HepG2 (cell line): Measurements from ENCODE around the gene RAP1GAP2. TPM values are rescaled to one million over a fixed set of nuclear protein-coding genes. Genes with fewer than 3 reads are reported as not detected.
"Not testable (repeated sequence)": the region's sequence is repeated elsewhere in the genome, so short reads cannot be mapped to it uniquely, and the experiment has no call there.

Source experiments
- ATAC-seq: fragments of 200-7000 bp; cut with Tn5 transposase; 3 replicates; pipeline ENCODE4 v1.9.1; 2020; ENCODE audit warnings: mild to moderate bottlenecking, moderate library complexity
- BruUV-seq: library from RNA; stranded (reverse); fragments of 400-500 nt; replicated peaks from 2 replicates; lab custom pipeline; 2021; lab: Mats Ljungman, UMichigan
- CTCF ChIA-PET: fragments of 300-600 bp; formaldehyde crosslinking; extraction: SDS; loops from one replicate; lab custom pipeline; 2021; ENCODE audit warnings: low total read pairs, inconsistent platforms, low intra/inter-chr PET ratio; lab: Yijun Ruan, JAX
- POLR2A ChIA-PET: fragments of 350-600 bp; sonication (Branson Sonifier 250); formaldehyde crosslinking; loops from one replicate; lab custom pipeline; 2020; ENCODE audit warnings: antibody characterized with exemption, inconsistent platforms; lab: Yijun Ruan, JAX
- DNase-seq: peaks from one replicate; pipeline ENCODE4 v3.0.0-alpha.2; 2015; ENCODE audit warnings: low spot score
- FAIRE-seq: peaks from 3 replicates; lab custom pipeline; 2011; peaks lifted over from hg19 to GRCh38; lab: Jason Lieb, UNC
- H2AFZ ChIP-seq: one replicate; pipeline ENCODE4 v1.6.1; 2011; ENCODE audit warnings: low read length, inconsistent platforms
- H3K27ac ChIP-seq: fragments of 300-600 bp; 3 replicates; pipeline ENCODE4 v1.8.0; 2011; ENCODE audit warnings: mixed run types, mild to moderate bottlenecking, mixed read lengths, low read length, inconsistent platforms; ENCODE audit not compliant: insufficient read depth; ENCODE audit errors: extremely low read length
- H3K27me3 ChIP-seq, 2 experiments: fragments of 200-600 bp in 1 of 2; 2 replicates in 1 of 2; 3 replicates in 1 of 2; pipeline versions ENCODE4 v1.6.0 to v1.8.0; 2011; ENCODE audit warnings: low read length in 2 of 2, mild to moderate bottlenecking in 2 of 2, moderate library complexity in 2 of 2, inconsistent platforms in 1 of 2; ENCODE audit not compliant: insufficient read depth in 2 of 2, control insufficient read depth in 1 of 2
- H3K36me3 ChIP-seq, 2 experiments: fragments of 200-600 bp in 1 of 2; replicated peaks in 1 of 2; 2 replicates in 1 of 2; 3 replicates in 1 of 2; pipeline versions ENCODE4 v1.5.1 to v1.8.0; 2011; ENCODE audit warnings: low read length in 2 of 2, inconsistent platforms in 1 of 2; ENCODE audit not compliant: insufficient read depth in 2 of 2, control insufficient read depth in 1 of 2
- H3K4me1 ChIP-seq: 2 replicates; pipeline ENCODE4 v1.5.1; 2012; ENCODE audit warnings: low read length, inconsistent platforms; ENCODE audit not compliant: insufficient read depth
- H3K4me2 ChIP-seq: 2 replicates; pipeline ENCODE4 v1.6.0; 2011; ENCODE audit warnings: low read depth, low read length, inconsistent platforms
- H3K4me3 ChIP-seq, 3 experiments: fragments of 200-600 bp in 1 of 3; sonication (generic), shearing (Covaris generic) in 1 of 3; replicated peaks in 1 of 3; 2 replicates each; pipeline ENCODE4 v1.5.1; 2011 to 2016; ENCODE audit warnings: low read length in 3 of 3, inconsistent platforms in 2 of 3, low read depth in 2 of 3, mild to moderate bottlenecking in 2 of 3, control low read depth in 1 of 3, mixed read lengths in 1 of 3; ENCODE audit not compliant: insufficient read depth in 1 of 3
- H3K79me2 ChIP-seq: one replicate; pipeline ENCODE4 v1.6.1; 2011; ENCODE audit warnings: low read length, inconsistent platforms; ENCODE audit not compliant: insufficient read depth
- H3K9ac ChIP-seq: 2 replicates; pipeline ENCODE4 v1.6.0; 2011; ENCODE audit warnings: mild to moderate bottlenecking, low read depth, low read length, inconsistent platforms; ENCODE audit not compliant: insufficient read depth
- H3K9me3 ChIP-seq: 2 replicates; pipeline ENCODE4 v1.5.1; 2012; ENCODE audit warnings: mild to moderate bottlenecking, low read length
- H4K20me1 ChIP-seq: 2 replicates; pipeline ENCODE4 v1.6.0; 2011; ENCODE audit warnings: inconsistent platforms, mild to moderate bottlenecking, low read length, moderate library complexity; ENCODE audit not compliant: insufficient read depth
- FOXM1 ChIP-seq: sonication (generic); formaldehyde crosslinking; IDR thresholded peaks from 2 replicates; pipeline ENCODE4 v1.5.0; 2020; ENCODE audit warnings: missing genetic modification reagents
- KDM5A ChIP-seq: fragments of 200-600 bp; sonication (generic); IDR thresholded peaks from 2 replicates; pipeline ENCODE4 v1.7.0; 2018; ENCODE audit warnings: antibody characterized with exemption, mild to moderate bottlenecking, low read length, borderline replicate concordance
- MED1 ChIP-seq: sonication (generic); formaldehyde crosslinking; IDR thresholded peaks from 2 replicates; pipeline ENCODE4 v1.4.0; 2020; ENCODE audit warnings: missing genetic modification reagents
- MEF2D ChIP-seq: sonication (generic); formaldehyde crosslinking; IDR thresholded peaks from 2 replicates; pipeline ENCODE4 v1.5.1; 2020; ENCODE audit warnings: mild to moderate bottlenecking, missing genetic modification reagents
- PTBP1 ChIP-seq: fragments of 200-400 bp; formaldehyde crosslinking; IDR thresholded peaks from 2 replicates; pipeline ENCODE4 v1.6.1; 2018; ENCODE audit warnings: low read length, low read depth; ENCODE audit not compliant: poor library complexity, severe bottlenecking
- RBAK ChIP-seq: sonication (generic); formaldehyde crosslinking; IDR thresholded peaks from 2 replicates; pipeline ENCODE4 v1.5.1; 2020; ENCODE audit warnings: mild to moderate bottlenecking, missing genetic modification reagents
- RFX3 ChIP-seq: IDR thresholded peaks from 2 replicates; pipeline ENCODE4 v1.6.1; 2016; ENCODE audit warnings: missing biosample characterization, missing genetic modification reagents
- YEATS4 ChIP-seq: sonication (generic); formaldehyde crosslinking; IDR thresholded peaks from 2 replicates; pipeline ENCODE4 v1.4.0; 2020; ENCODE audit warnings: missing genetic modification reagents, borderline replicate concordance
- ZFP82 ChIP-seq: sonication (generic); formaldehyde crosslinking; IDR thresholded peaks from 2 replicates; pipeline ENCODE4 v1.5.1; 2020; ENCODE audit warnings: mild to moderate bottlenecking, missing genetic modification reagents, borderline replicate concordance
- ZNF253 ChIP-seq: sonication (generic); formaldehyde crosslinking; IDR thresholded peaks from 2 replicates; pipeline ENCODE4 v1.8.0; 2022; ENCODE audit warnings: mild to moderate bottlenecking, missing genetic modification reagents, borderline replicate concordance
- ZNF3 ChIP-seq: IDR thresholded peaks from 2 replicates; pipeline ENCODE4 v1.7.0; 2017; ENCODE audit warnings: inconsistent platforms
- ZNF326 ChIP-seq: sonication (generic); formaldehyde crosslinking; IDR thresholded peaks from 2 replicates; pipeline ENCODE4 v1.4.0; 2020; ENCODE audit warnings: missing genetic modification reagents, borderline replicate concordance
- ZNF382 ChIP-seq: sonication (generic); formaldehyde crosslinking; IDR thresholded peaks from 2 replicates; pipeline ENCODE4 v1.5.0; 2020; ENCODE audit warnings: missing genetic modification reagents, mild to moderate bottlenecking, borderline replicate concordance
- ZNF451 ChIP-seq: sonication (generic); formaldehyde crosslinking; IDR thresholded peaks from 2 replicates; pipeline ENCODE4 v1.5.0; 2020; ENCODE audit warnings: mild to moderate bottlenecking, missing genetic modification reagents
- ZNF670 ChIP-seq: sonication (generic); formaldehyde crosslinking; IDR thresholded peaks from 2 replicates; pipeline ENCODE4 v1.8.0; 2022; ENCODE audit warnings: mild to moderate bottlenecking, missing genetic modification reagents, borderline replicate concordance
- ZNF775 ChIP-seq: sonication (generic); formaldehyde crosslinking; IDR thresholded peaks from 2 replicates; pipeline ENCODE4 v1.4.0; 2020; ENCODE audit warnings: missing genetic modification reagents, mild to moderate bottlenecking, moderate library complexity, borderline replicate concordance
- ZSCAN22 ChIP-seq: sonication (generic); formaldehyde crosslinking; IDR thresholded peaks from 2 replicates; pipeline ENCODE4 v1.4.0; 2020; ENCODE audit warnings: mild to moderate bottlenecking, missing genetic modification reagents
- WGBS: methylation state at CpG from one replicate; pipeline ENCODE4 v1.1.6; 2017; ENCODE audit warnings: low lambda C conversion rate; 5-methylcytosine and 5-hydroxymethylcytosine counted together
- in situ Hi-C: cut with HindIII; loops from 2 replicates; pipeline ENCODE4 v1.10.0; 2017; ENCODE audit warnings: low pct_unique_long_range_greater_than_20kb; ENCODE audit not compliant: extremely low pct_ligation_motif_present
- intact Hi-C: fragments of 100-400 bp; cut with micrococcal nuclease; formaldehyde crosslinking; loops from one replicate; pipeline ENCODE4 v1.10.0; 2022; ENCODE audit not compliant: unreplicated experiment
- polyA plus RNA-seq, 8 experiments: library from polyadenylated mRNA; depleted of rRNA in 3 of 8; stranded (reverse) in 7 of 8; unstranded in 1 of 8; fragments of >200 nt; fragmentation: Illumina TruSeq in 4 of 8; extraction: Trizol in 4 of 8; gene quantifications; 2 replicates each; pipeline versions ENCODE4 v1.2.1 to v1.2.3, GENCODE V29; 2011 to 2016; ENCODE audit warnings: low read depth in 4 of 8, missing spikeins in 1 of 8, mixed read lengths in 1 of 8; ENCODE audit not compliant: insufficient read depth in 1 of 8
- total RNA-seq, 5 experiments: library from RNA; depleted of rRNA; stranded (reverse); fragments of >200 nt; fragmentation: Illumina TruSeq; extraction: Trizol; gene quantifications; 2 replicates each; pipeline ENCODE4 v1.2.3, GENCODE V29; 2016; ENCODE audit warnings: low read depth in 1 of 5
- TF ChIP-seq, protein P1 (sequence below): sonication (generic); formaldehyde crosslinking; IDR thresholded peaks from 2 replicates; pipeline ENCODE4 v1.5.1; 2020; ENCODE audit warnings: missing genetic modification reagents, mild to moderate bottlenecking, borderline replicate concordance
- TF ChIP-seq, protein P2 (sequence below): sonication (generic); formaldehyde crosslinking; IDR thresholded peaks from 2 replicates; pipeline ENCODE4 v1.8.0; 2022; ENCODE audit warnings: mild to moderate bottlenecking, missing genetic modification reagents, moderate library complexity
- TF ChIP-seq, protein P3 (sequence below): sonication (generic); formaldehyde crosslinking; IDR thresholded peaks from 2 replicates; pipeline ENCODE4 v1.4.0; 2020; ENCODE audit warnings: low read depth, mild to moderate bottlenecking, missing genetic modification reagents

RAP1GAP2 gene
- total and polyA plus RNA-seq, 2 of the 13 experiments (the other 11 are each of a cell fraction or from before 2014, with no cell fraction given): 10.9 to 12.0 TPM

DNA sequence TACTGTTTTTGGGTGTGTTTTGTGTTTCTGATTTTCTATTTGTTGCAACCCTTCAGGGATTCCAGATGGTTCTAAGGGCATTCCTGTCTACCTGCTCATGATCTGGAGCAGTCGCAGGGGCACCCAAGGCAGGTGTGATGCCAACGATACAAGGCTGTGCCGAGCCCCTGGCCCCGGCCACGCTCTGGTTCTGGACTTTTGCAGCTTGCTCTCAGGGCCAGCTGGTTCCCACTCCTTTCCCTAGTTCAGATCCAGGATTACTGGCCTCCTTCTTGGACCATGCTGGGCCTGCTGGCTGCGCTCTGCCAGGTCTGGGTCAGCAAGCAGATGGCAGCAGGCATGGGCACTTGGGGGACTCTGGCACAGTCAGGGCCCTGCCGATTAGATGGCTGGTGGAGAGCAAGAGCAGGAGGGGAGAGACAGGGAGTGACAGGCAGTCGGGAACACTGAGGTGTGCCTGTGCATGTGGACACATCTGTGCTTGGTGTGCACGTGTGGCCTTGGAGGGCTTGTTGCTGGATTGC, 15.2 kb upstream of the RAP1GAP2 start:
- in situ Hi-C loops: no loop called here

DNA sequence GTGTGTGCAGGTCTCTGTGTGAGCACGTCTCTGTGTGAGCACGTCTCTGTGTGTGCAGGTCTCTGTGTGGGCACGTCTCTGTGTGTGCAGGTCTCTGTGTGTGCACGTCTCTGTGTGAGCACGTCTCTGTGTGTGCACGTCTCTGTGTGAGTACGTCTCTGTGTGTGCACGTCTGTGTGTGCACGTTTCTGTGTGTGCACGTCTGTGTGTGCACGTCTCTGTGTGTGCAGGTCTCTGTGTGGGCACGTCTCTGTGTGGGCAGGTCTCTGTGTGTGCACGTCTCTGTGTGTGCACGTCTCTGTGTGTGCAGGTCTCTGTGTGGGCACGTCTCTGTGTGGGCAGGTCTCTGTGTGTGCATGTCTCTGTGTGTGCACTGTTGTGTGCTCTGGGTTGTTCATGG, 14.6 kb upstream of the RAP1GAP2 start:
- BruUV-seq, FAIRE-seq, H3K4me3 ChIP-seq, H3K4me1 ChIP-seq, DNase-seq, H3K9ac ChIP-seq, H3K36me3 ChIP-seq, H3K79me2 ChIP-seq, H2AFZ ChIP-seq, in situ Hi-C loops, intact Hi-C loops, H4K20me1 ChIP-seq, H3K4me2 ChIP-seq, H3K9me3 ChIP-seq, H3K27me3 ChIP-seq, ATAC-seq, H3K27ac ChIP-seq, POLR2A ChIA-PET, CTCF ChIA-PET: not testable (repeated sequence)
- 63% methylated on average over 8 of the region's 15 CpGs for WGBS

More for the DNA sequence above, 15.2 kb upstream of the RAP1GAP2 start:
- Histone ChIP-seq H3K9ac (no peak overlapping the region), H3K27ac (no peak overlapping the region), H3K4me3 (no peak overlapping the region), H4K20me1 (no peaks in the 10 kb centered on the region), H3K27me3 (no peaks in the 10 kb centered on the region), H3K4me1 (peaks cover 9% of the 10 kb centered on the region; the same call in 1 of the 2 replicates), H3K4me2 (no peak overlapping the region), H3K36me3 (no peaks in the 10 kb centered on the region), H3K79me2 (no peaks in the 10 kb centered on the region), H3K9me3 (no peaks in the 10 kb centered on the region), H2AFZ (no peak overlapping the region)
- ChIA-PET POLR2A (no interaction called here), CTCF (no interaction called here)
- BruUV-seq: no TSS peak
- DNase-seq (no peak), FAIRE-seq (no peak), ATAC-seq (no peak)
- 75% methylated on average over 8 of the region's 9 CpGs for WGBS
- intact Hi-C loops: no loop called here
- TF ChIP-seq ZNF382 (CRISPR knock-in tag) (no peak), YEATS4 (CRISPR knock-in tag) (no peak), KDM5A (no peak), ZNF3 (CRISPR knock-in tag) (no peak), MEF2D (no peak), PTBP1 (no peak), RBAK (no peak), ZNF326 (CRISPR knock-in tag) (no peak), ZNF253 (CRISPR knock-in tag) (no peak), RFX3 (CRISPR knock-in tag) (no peak), ZFP82 (CRISPR knock-in tag) (no peak), ZSCAN22 (CRISPR knock-in tag) (no peak), ZNF451 (CRISPR knock-in tag) (no peak), MED1 (CRISPR knock-in tag) (no peak), FOXM1 (CRISPR knock-in tag) (no peak), ZNF670 (CRISPR knock-in tag) (no peak), ZNF775 (no peak)
- TF ChIP-seq, protein P1, sequence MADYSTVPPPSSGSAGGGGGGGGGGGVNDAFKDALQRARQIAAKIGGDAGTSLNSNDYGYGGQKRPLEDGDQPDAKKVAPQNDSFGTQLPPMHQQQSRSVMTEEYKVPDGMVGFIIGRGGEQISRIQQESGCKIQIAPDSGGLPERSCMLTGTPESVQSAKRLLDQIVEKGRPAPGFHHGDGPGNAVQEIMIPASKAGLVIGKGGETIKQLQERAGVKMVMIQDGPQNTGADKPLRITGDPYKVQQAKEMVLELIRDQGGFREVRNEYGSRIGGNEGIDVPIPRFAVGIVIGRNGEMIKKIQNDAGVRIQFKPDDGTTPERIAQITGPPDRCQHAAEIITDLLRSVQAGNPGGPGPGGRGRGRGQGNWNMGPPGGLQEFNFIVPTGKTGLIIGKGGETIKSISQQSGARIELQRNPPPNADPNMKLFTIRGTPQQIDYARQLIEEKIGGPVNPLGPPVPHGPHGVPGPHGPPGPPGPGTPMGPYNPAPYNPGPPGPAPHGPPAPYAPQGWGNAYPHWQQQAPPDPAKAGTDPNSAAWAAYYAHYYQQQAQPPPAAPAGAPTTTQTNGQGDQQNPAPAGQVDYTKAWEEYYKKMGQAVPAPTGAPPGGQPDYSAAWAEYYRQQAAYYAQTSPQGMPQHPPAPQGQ (CRISPR knock-in tag): no peak
- TF ChIP-seq, protein P2, sequence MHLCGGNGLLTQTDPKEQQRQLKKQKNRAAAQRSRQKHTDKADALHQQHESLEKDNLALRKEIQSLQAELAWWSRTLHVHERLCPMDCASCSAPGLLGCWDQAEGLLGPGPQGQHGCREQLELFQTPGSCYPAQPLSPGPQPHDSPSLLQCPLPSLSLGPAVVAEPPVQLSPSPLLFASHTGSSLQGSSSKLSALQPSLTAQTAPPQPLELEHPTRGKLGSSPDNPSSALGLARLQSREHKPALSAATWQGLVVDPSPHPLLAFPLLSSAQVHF (CRISPR knock-in tag): no peak
- TF ChIP-seq, protein P3, sequence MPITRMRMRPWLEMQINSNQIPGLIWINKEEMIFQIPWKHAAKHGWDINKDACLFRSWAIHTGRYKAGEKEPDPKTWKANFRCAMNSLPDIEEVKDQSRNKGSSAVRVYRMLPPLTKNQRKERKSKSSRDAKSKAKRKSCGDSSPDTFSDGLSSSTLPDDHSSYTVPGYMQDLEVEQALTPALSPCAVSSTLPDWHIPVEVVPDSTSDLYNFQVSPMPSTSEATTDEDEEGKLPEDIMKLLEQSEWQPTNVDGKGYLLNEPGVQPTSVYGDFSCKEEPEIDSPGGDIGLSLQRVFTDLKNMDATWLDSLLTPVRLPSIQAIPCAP: no peak
